Large intestine (tissue), 3 donors: ENCODE measurements around the gene PTPN4. TPM values are rescaled to one million over a fixed set of nuclear protein-coding genes. Genes with fewer than 3 reads are reported as not detected.

Experiments
- DNase-seq, 2 donors: peaks; one replicate each; pipeline versions ENCODE4 v3.0.0 to v3.0.0-alpha.2; 2013
- H3K27ac ChIP-seq: one replicate; pipeline ENCODE4 v1.5.1; 2013; ENCODE audit warnings: low read length
- H3K27me3 ChIP-seq: 2 replicates; pipeline ENCODE4 v1.6.1; 2013; ENCODE audit warnings: low read length; ENCODE audit not compliant: control insufficient read depth, insufficient read depth
- H3K36me3 ChIP-seq: 2 replicates; pipeline ENCODE4 v1.6.1; 2013; ENCODE audit warnings: low read length; ENCODE audit not compliant: control insufficient read depth, insufficient read depth
- H3K4me1 ChIP-seq: one replicate; pipeline ENCODE4 v1.6.1; 2013; ENCODE audit warnings: low read length; ENCODE audit not compliant: control insufficient read depth, insufficient read depth
- H3K4me3 ChIP-seq: one replicate; pipeline ENCODE4 v1.5.1; 2013; ENCODE audit warnings: low read length
- H3K9me3 ChIP-seq: one replicate; pipeline ENCODE4 v1.6.1; 2013; ENCODE audit warnings: mild to moderate bottlenecking, low read depth, low read length, moderate library complexity; ENCODE audit not compliant: control insufficient read depth
- WGBS: methylation state at CpG from one replicate; pipeline ENCODE4 v1.1.5; 2013; ENCODE audit warnings: low lambda C conversion rate; ENCODE audit not compliant: insufficient coverage; 5-methylcytosine and 5-hydroxymethylcytosine counted together
- polyA plus RNA-seq: library from polyadenylated mRNA; unstranded; fragments of 120-200 nt; gene quantifications from one replicate; pipeline ENCODE4 v1.2.1, GENCODE V29; 2013

Gene PTPN4
- polyA plus RNA-seq, 1 donor = 13.3 TPM

GRCh38 chr2:119721043-119721442 lies 38.7 kb upstream of the PTPN4 start:
- H3K9me3 ChIP-seq = no peaks in the 10 kb centered on the region
- H3K27me3 ChIP-seq = no peaks in the 10 kb centered on the region
- WGBS = no CpG with 5 or more reads among the region's 1 CpG
- no peaks in the 10 kb centered on the region for H3K4me1 ChIP-seq
- H3K36me3 ChIP-seq = no peaks in the 10 kb centered on the region
- no peak overlapping the region for H3K27ac ChIP-seq
- no peak for DNase-seq
- no peak overlapping the region for H3K4me3 ChIP-seq

DNA sequence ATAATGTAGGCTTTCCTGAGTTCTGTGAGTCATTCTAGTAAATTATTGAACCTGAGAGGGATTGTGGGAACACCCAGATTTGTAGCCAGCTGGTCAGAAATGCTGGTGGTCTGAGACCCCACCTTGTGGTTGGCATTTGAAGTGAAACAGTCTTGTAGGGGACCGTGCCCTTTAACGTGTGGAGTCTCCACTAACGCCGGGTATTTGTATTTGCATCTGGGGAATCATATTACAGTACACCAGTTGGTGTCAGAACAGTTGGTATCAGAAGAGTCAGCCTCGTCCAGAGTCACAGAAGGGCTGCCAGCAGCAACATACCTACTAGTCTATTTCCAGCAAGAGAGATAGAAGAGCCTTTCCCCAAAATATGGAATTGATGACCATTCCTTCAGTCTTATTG lies 38.3 kb upstream of the PTPN4 start:
- Histone ChIP-seq H3K36me3 (no peaks in the 10 kb centered on the region), H3K27me3 (no peaks in the 10 kb centered on the region), H3K27ac (no peak overlapping the region), H3K4me3 (no peak overlapping the region), H3K9me3 (no peaks in the 10 kb centered on the region), H3K4me1 (no peaks in the 10 kb centered on the region)
- DNase-seq = no peak
- WGBS = no CpG with 5 or more reads among the region's 5 CpGs

DNA sequence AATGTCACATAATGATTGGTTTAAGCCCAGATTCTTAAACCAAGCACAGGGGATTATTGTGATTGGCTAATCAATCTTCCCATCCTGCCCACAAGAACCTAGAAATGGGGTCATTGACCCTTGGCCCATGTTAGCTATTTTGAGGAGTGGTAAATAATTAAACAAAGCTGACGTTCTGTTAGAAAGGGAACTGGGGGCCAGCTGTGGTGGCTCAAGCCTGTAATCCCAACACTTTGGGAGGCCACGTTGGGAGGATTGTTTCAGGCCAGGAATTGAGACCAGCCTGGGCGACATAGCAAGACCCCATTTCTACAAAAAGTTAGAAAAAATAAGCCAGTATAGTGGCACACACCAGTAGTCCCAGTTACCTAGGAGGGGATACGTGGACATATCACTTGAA lies 37.8 kb upstream of the PTPN4 start:
- H3K4me3 ChIP-seq = no peak overlapping the region
- no peak for DNase-seq
- no peaks in the 10 kb centered on the region for H3K4me1 ChIP-seq
- no peaks in the 10 kb centered on the region for H3K36me3 ChIP-seq
- WGBS = 80% methylated on average over 2 of the region's 4 CpGs
- no peaks in the 10 kb centered on the region for H3K9me3 ChIP-seq
- H3K27me3 ChIP-seq = no peaks in the 10 kb centered on the region
- no peak overlapping the region for H3K27ac ChIP-seq

DNA sequence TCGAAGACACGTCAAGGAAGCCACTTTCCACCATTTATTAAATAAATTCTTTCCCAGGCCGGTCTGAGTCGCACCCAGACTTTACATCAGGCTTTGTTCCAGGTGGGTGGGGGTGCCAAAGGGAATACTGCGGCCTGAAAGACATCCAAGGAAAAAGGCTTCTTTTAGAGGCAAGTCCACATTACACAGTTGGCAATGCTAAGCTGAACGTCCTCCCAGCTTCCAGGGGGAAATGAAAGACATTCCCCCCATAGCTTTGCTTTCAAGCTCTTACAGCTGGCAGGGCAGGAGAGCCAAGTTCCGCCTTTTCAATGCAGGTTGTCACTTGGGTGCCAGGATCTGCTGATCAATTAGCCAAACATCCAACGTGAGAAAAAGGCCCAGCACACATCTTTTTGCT lies 36.5 kb upstream of the PTPN4 start:
- Histone ChIP-seq H3K36me3 (no peaks in the 10 kb centered on the region), H3K9me3 (no peaks in the 10 kb centered on the region), H3K27ac (no peak overlapping the region), H3K4me1 (no peaks in the 10 kb centered on the region), H3K4me3 (no peak overlapping the region), H3K27me3 (no peaks in the 10 kb centered on the region)
- DNase-seq = no peak
- 60% methylated on average over 1 of the region's 8 CpGs for WGBS

- Histone ChIP-seq H3K27me3 (no peaks in the 10 kb centered on the region), H3K27ac (no peak overlapping the region), H3K9me3 (no peaks in the 10 kb centered on the region), H3K36me3 (no peaks in the 10 kb centered on the region), H3K4me1 (no peaks in the 10 kb centered on the region), H3K4me3 (no peak overlapping the region)
- DNase-seq = no peak
- WGBS = 0% methylated on average over 1 of the region's 10 CpGs
Observed at GRCh38 chr2:119723784-119724467, 35.8 kb upstream of the PTPN4 start.

DNA sequence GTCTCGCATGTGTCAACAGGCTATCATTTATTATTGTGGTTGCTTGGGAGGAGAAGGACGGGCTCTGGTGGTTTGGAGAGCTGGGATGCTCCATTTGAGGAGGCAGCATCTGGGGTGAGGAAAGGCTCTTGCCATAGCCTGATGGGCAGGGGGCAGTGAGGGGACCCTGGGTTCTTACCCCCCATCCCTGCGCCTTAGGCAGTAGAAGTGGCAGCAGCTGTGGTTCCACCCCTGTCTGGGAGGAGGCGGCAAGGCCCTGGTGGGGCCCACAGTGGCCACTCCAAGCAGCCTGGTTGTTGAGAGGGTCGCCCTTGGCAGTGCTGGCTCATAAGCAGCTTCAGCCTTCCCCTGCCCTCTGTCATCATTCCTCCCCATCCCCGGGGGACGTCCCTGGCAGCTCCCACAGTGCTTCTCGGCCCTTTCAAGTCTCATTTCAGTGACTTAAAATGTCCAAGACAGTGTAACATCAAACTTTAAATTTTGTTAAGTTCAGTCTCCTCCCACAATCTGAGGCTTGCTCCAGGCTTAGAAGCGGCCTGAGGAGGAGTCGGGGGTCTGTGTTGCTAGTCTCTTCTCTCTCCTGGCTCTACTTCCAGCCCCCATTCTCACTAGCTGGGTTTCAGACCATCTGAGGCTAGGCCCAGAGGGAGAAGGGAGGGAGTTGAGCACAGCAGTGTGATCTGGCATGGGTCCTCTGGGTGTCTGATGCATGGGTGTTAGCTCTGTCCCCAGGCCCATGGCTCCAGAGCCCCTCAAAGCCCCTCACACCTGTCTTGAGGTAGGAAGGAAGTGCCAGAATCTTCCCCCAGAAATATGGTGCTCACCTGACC lies 34.9 kb upstream of the PTPN4 start:
- no peaks in the 10 kb centered on the region for H3K9me3 ChIP-seq
- H3K27ac ChIP-seq = no peak overlapping the region
- H3K4me1 ChIP-seq = no peaks in the 10 kb centered on the region
- H3K27me3 ChIP-seq = no peaks in the 10 kb centered on the region
- no peak for DNase-seq
- H3K36me3 ChIP-seq = no peaks in the 10 kb centered on the region
- no peak overlapping the region for H3K4me3 ChIP-seq
- 100% methylated on average over 1 of the region's 10 CpGs for WGBS

GRCh38 chr2:119727493-119727892 lies 32.2 kb upstream of the PTPN4 start:
- no peak overlapping the region for H3K4me3 ChIP-seq
- no peaks in the 10 kb centered on the region for H3K36me3 ChIP-seq
- H3K27me3 ChIP-seq = no peaks in the 10 kb centered on the region
- H3K4me1 ChIP-seq = no peaks in the 10 kb centered on the region
- H3K9me3 ChIP-seq = no peaks in the 10 kb centered on the region
- no peak overlapping the region for H3K27ac ChIP-seq
- 100% methylated on average over 1 of the region's 1 CpG for WGBS
- DNase-seq = no peak

DNA sequence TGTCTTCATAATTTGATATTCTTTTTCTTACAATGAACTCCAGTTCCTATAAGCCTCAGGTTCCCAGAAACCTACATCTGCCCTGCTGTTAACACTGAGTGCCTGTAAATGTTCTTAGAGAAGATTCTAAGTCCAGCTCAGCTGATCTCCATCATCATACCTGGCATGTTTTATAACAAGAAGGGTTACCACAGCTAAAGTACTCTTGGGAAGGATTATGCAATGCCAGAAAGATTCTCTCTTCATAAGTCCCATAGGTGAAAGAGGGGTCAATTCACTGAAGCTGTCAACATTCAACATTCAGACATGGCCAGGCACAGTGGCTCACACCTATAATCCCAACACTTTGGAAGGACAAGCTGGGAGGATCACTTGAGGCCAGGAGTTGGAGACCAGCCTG lies 31.3 kb upstream of the PTPN4 start:
- H3K27me3 ChIP-seq = no peaks in the 10 kb centered on the region
- no peak for DNase-seq
- no peak overlapping the region for H3K4me3 ChIP-seq
- H3K9me3 ChIP-seq = no peaks in the 10 kb centered on the region
- no peaks in the 10 kb centered on the region for H3K36me3 ChIP-seq
- H3K4me1 ChIP-seq = no peaks in the 10 kb centered on the region
- H3K27ac ChIP-seq = no peak overlapping the region

GRCh38 chr2:119730671-119731177 lies 29.0 kb upstream of the PTPN4 start:
- no CpG with 5 or more reads among the region's 8 CpGs for WGBS
- no peak for DNase-seq
- Histone ChIP-seq H3K4me1 (no peaks in the 10 kb centered on the region), H3K36me3 (no peaks in the 10 kb centered on the region), H3K4me3 (no peak overlapping the region), H3K27ac (no peak overlapping the region), H3K27me3 (no peaks in the 10 kb centered on the region), H3K9me3 (no peaks in the 10 kb centered on the region)

DNA sequence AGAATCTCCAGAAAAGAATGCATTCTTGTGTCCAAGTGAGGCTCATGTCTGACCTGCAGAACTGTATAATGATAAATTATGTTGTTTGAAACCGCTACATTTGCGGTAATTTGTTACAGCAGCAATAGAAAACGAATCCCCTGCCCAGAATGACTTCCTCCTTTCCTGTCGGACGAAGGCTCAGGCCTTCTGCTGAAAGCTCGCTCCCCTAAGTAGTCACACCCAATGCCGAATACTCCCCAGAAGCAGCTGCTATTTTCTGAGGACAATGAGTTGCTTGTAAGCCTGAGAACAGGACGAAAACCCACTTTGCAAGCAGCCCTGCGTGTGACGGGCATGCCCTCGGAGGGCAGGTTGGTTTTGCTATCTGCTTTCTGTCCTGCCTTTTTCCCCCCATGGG lies 27.7 kb upstream of the PTPN4 start:
- Histone ChIP-seq H3K4me1 (no peaks in the 10 kb centered on the region), H3K27me3 (no peaks in the 10 kb centered on the region), H3K9me3 (no peaks in the 10 kb centered on the region), H3K27ac (no peak overlapping the region), H3K4me3 (no peak overlapping the region), H3K36me3 (no peaks in the 10 kb centered on the region)
- WGBS = no CpG with 5 or more reads among the region's 11 CpGs
- DNase-seq = no peak
